ENCODE measurements around the gene HTT. TPM values are rescaled to one million over a fixed set of nuclear protein-coding genes. Genes with fewer than 3 reads are reported as not detected.

HTT gene
- total and polyA plus RNA-seq, 2 of the 13 experiments (the other 11 are each of a cell fraction or from before 2014, with no cell fraction given) = 17.5 to 19.5 TPM

DNA sequence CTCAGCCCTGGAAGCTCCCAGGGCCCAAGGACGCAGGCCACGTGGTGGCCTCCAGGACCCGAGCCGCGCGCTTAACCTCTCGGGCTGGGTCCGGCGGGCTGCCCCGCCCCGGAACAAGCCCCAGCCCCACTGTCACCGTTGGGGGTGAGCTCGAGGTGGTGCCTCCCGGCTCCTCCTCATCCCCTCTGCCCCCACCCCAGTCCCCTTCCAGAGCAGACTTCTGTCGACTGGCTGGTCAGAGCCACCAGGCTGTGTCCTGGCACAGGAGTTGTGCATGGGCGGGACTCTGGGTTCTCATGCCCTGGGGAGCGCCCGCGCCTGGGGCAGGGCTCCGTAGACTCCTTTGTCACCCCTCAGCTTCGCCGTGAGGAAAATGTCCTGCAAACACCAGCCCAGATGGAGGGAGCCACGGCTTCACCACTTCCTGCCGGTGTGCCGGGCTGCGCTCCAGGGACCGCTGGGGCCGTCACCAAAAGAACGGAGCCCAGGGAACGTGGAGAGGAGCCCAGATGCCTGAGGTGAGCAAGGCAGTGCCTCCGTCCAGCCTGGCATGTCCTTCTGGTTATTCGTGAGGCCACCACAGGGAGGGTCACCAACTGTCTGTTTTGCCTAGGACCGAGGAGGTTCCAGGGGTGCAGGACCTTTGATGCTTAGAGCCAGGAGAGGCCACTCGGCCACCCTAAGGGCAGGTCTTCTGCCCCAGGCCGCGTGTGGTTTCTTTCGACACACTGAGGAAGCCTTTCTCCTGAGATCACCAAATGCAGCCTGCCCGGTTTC is 211.3 kb downstream of the HTT start (continued):
- TF ChIP-seq NFKB2 (CRISPR knock-in tag; IDR thresholded peaks at IDR 0.05; ENCODE audit: borderline replicate concordance) = peak; percentile 86

DNA sequence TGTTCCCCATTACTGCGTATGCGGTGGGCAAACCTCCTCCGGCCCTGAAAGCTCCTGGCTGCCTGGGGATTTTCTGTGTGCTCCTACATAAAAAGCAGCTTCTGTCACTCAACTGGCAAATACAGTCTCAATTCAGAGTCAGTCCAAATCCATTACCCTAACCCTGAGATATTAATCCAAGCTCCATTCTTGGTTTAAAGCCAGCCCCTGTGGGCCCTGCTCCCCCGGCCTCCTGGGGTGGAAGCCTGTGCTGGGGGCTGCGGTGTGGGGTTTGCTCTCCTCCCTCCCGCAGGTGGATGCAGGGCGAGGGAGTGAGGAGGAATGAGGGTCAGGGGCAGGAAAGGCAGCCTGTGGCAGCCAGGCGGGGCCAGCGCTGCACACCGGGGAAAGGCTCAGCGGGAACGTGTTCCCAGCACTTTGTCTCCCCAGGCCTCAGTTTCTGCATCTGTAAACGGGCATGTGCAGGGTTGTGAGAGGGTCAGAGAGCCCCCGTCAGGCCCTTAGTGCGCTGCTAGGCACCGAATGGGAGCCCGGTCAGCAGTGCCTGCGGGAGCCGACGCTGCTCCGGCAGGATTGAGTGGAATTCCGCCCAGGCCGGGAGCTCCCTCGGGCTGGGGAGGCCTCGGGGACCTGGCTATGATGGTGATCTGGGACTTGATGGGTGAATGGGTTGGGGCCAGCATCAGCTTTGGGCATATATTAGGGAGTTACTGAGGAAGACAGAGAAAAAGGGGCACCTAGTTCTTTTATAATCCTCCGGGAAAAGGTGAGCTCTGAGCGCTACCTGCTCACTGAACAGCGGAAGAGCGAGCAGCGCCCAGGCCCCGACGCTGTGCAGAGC is 212.1 kb downstream of the HTT start:
- FAIRE-seq = no peak
- Histone ChIP-seq H3K27me3 (ENCODE audit: control insufficient read depth in 1 of 2, insufficient read depth in 2 of 2, low read length in 2 of 2) (peaks cover 0 to 12% of the 10 kb centered on the region in 2 experiments; a peak in 1 of 5 replicates), H3K9ac (ENCODE audit: insufficient read depth, low read depth, low read length) (peak overlapping the region; percentile 71), H3K4me1 (ENCODE audit: insufficient read depth, low read length) (peaks cover 80% of the 10 kb centered on the region), H3K36me3 (replicated peaks in 1 of 2; ENCODE audit: control insufficient read depth in 1 of 2, insufficient read depth in 2 of 2, low read length in 2 of 2) (no peaks in the 10 kb centered on the region), H4K20me1 (ENCODE audit: insufficient read depth, low read length) (no peaks in the 10 kb centered on the region), H2AFZ (ENCODE audit: low read length) (peak overlapping the region; percentile 20), H3K27ac (ENCODE audit: extremely low read length, insufficient read depth, low read length) (peak overlapping the region; percentile 69), H3K79me2 (ENCODE audit: insufficient read depth, low read length) (peaks cover 13% of the 10 kb centered on the region), H3K4me2 (ENCODE audit: low read depth, low read length) (peak overlapping the region; percentile 95), H3K4me3 (replicated peaks in 1 of 3; ENCODE audit: insufficient read depth in 1 of 3, low read depth in 2 of 3, low read length in 3 of 3) (peak overlapping the region; percentile 59 to 89 (median 64)), H3K9me3 (ENCODE audit: low read length) (no peaks in the 10 kb centered on the region)
- DNase-seq (ENCODE audit: low spot score) = no peak
- ChIA-PET POLR2A (no interaction called here), CTCF (ENCODE audit: low intra/inter-chr PET ratio, low total read pairs) (no interaction called here)
- peak; percentile 52 for ATAC-seq
- TSS peak; percentile 52 for BruUV-seq (replicated peaks)
- intact Hi-C loops (cut with micrococcal nuclease; ENCODE audit: unreplicated experiment) (no loop called here), in situ Hi-C loops (cut with HindIII; ENCODE audit: extremely low pct_ligation_motif_present, low pct_unique_long_range_greater_than_20kb) (no loop called here)
- 15% methylated on average over 19 of the region's 32 CpGs for WGBS (ENCODE audit: low lambda C conversion rate)
- no peak for TF ChIP-seq RARG (CRISPR knock-in tag; IDR thresholded peaks at IDR 0.05; ENCODE audit: low read depth)
- TF ChIP-seq TMF1 (CRISPR knock-in tag; IDR thresholded peaks at IDR 0.05; ENCODE audit: low read depth) = no peak
- no peak for TF ChIP-seq CREB3 (CRISPR knock-in tag; IDR thresholded peaks at IDR 0.05)
- no peak for TF ChIP-seq ZNF7 (CRISPR knock-in tag; IDR thresholded peaks at IDR 0.05)
- no peak for TF ChIP-seq ZBTB20 (CRISPR knock-in tag; IDR thresholded peaks at IDR 0.05; ENCODE audit: borderline replicate concordance, low read depth)
- no peak for TF ChIP-seq POLR2G (IDR thresholded peaks at IDR 0.05; ENCODE audit: low read depth, low read length)
- TF ChIP-seq SNAPC2 (CRISPR knock-in tag; IDR thresholded peaks at IDR 0.05) = no peak
- peak; percentile 59 for TF ChIP-seq UBTF (CRISPR knock-in tag; IDR thresholded peaks at IDR 0.05)
- TF ChIP-seq ZNF501 (CRISPR knock-in tag; IDR thresholded peaks at IDR 0.05) = no peak; the same call in 1 of the 2 replicates
- no peak for TF ChIP-seq KLF6 (CRISPR knock-in tag; IDR thresholded peaks at IDR 0.05)
- TF ChIP-seq, protein P1, sequence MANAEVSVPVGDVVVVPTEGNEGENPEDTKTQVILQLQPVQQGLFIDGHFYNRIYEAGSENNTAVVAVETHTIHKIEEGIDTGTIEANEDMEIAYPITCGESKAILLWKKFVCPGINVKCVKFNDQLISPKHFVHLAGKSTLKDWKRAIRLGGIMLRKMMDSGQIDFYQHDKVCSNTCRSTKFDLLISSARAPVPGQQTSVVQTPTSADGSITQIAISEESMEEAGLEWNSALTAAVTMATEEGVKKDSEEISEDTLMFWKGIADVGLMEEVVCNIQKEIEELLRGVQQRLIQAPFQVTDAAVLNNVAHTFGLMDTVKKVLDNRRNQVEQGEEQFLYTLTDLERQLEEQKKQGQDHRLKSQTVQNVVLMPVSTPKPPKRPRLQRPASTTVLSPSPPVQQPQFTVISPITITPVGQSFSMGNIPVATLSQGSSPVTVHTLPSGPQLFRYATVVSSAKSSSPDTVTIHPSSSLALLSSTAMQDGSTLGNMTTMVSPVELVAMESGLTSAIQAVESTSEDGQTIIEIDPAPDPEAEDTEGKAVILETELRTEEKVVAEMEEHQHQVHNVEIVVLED (CRISPR knock-in tag; IDR thresholded peaks at IDR 0.05; ENCODE audit: borderline replicate concordance) = no peak
- no peak for TF ChIP-seq FOXP4 (CRISPR knock-in tag; IDR thresholded peaks at IDR 0.05)

All from HepG2 (cell line).